Activated naive CD4-positive, alpha-beta T cell treated with anti-CD3 and anti-CD28 coated beads, Interleukin-2, amount 10 ng/mL, durations not matched to agents 7 days and 5 days (primary cell): ENCODE results near the gene PCCA.
A peak's percentile ranks its signal among the peaks of the same experiment; 100 is the strongest.

Experiments
- CTCF ChIA-PET: fragments of 350-600 bp; sonication (Branson Sonifier 250); formaldehyde crosslinking; loops from one replicate; lab custom pipeline; 2021; ENCODE audit warnings: antibody characterized with exemption; lab: Charles Lee
- DNase-seq: peaks from one replicate; pipeline ENCODE4 v3.0.0-alpha.2; 2020
- H3K27ac Mint-ChIP-seq: one replicate; pipeline ENCODE4 v1.8.0; 2021; ENCODE audit warnings: mild to moderate bottlenecking, moderate library complexity, mixed read lengths
- H3K27me3 Mint-ChIP-seq: one replicate; pipeline ENCODE4 v1.8.0; 2021; ENCODE audit warnings: mild to moderate bottlenecking, mixed read lengths
- H3K36me3 Mint-ChIP-seq: one replicate; pipeline ENCODE4 v1.8.0; 2021; ENCODE audit warnings: mixed read lengths
- H3K4me1 Mint-ChIP-seq: one replicate; pipeline ENCODE4 v1.8.0; 2021; ENCODE audit warnings: mixed read lengths
- H3K4me3 Mint-ChIP-seq: one replicate; pipeline ENCODE4 v1.8.0; 2021; ENCODE audit warnings: mild to moderate bottlenecking, moderate library complexity, mixed read lengths
- H3K9me3 Mint-ChIP-seq: one replicate; pipeline ENCODE4 v1.8.0; 2021; ENCODE audit warnings: mixed read lengths

Gene PCCA

DNA sequence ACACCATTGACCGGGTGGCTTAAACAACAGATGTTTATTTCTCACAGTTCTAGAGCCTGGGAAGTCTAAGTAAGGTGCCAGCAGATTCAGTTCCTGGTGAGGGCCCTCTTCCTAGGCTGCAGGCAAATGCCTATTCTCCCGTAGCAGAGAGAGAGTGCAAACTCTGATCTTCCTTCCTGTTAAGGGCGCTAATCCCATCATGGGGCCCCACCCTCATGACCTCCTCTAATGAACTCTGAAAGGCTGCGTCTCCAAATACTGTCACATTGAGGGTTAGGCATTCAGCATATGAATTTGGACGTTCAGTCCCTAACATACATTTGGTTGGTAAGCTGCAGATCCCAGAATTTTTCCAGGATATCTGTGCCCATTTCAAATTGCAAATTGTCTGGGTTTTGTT lies 370.9 kb downstream of the PCCA start:
- DNase-seq: no peak
- Mint-ChIP-seq H3K9me3 (peaks cover 3% of the 10 kb centered on the region), H3K27ac (no peak overlapping the region), H3K4me3 (no peak overlapping the region), H3K4me1 (peaks cover 6% of the 10 kb centered on the region), H3K27me3 (no peaks in the 10 kb centered on the region), H3K36me3 (no peaks in the 10 kb centered on the region)
- CTCF ChIA-PET: no interaction called here

DNA sequence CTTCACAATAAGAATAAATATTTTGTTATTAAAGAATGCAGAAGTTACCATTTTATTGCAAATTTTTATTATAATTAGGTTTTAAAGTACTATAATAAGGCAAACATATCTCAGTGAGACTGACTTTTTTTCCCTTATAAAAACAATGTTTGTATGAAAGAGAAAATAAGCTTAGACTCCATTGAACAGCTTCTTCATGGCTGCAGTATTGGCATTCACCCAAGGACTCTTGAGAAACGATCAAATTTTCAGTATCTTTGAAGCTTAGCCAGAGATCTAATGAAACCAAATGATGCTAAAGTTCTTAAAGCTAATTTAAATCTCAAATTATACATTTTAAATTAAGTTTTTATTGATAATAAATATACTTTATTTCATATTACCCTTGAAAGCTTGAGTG lies 371.4 kb downstream of the PCCA start:
- no peak for DNase-seq
- Mint-ChIP-seq H3K27me3 (no peaks in the 10 kb centered on the region), H3K4me1 (peaks cover 2% of the 10 kb centered on the region), H3K9me3 (peaks cover 3% of the 10 kb centered on the region), H3K27ac (no peak overlapping the region), H3K4me3 (no peak overlapping the region), H3K36me3 (no peaks in the 10 kb centered on the region)
- CTCF ChIA-PET: no interaction called here

DNA sequence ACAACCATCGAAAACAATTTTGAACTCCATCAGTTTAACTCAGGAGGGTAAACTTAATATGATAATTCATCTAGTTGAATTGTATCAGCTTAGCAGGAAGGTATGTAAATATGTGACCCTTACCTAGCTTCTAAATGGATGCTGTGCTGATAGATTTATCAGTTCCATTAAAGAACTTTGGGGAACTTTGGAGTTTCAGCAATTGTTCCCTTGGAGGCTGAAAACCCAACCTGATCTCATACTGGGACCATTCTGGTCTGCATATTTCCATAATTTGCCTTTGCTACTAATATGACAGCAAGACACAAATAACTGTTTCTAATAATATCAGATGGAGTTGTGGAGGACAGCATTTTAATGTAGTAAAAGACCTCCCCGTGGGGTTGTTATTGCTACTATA lies 371.9 kb downstream of the PCCA start:
- Mint-ChIP-seq H3K27ac (no peak overlapping the region), H3K36me3 (no peaks in the 10 kb centered on the region), H3K9me3 (peaks cover 3% of the 10 kb centered on the region), H3K27me3 (no peaks in the 10 kb centered on the region), H3K4me1 (no peaks in the 10 kb centered on the region), H3K4me3 (no peak overlapping the region)
- DNase-seq: no peak
- CTCF ChIA-PET: no interaction called here

DNA sequence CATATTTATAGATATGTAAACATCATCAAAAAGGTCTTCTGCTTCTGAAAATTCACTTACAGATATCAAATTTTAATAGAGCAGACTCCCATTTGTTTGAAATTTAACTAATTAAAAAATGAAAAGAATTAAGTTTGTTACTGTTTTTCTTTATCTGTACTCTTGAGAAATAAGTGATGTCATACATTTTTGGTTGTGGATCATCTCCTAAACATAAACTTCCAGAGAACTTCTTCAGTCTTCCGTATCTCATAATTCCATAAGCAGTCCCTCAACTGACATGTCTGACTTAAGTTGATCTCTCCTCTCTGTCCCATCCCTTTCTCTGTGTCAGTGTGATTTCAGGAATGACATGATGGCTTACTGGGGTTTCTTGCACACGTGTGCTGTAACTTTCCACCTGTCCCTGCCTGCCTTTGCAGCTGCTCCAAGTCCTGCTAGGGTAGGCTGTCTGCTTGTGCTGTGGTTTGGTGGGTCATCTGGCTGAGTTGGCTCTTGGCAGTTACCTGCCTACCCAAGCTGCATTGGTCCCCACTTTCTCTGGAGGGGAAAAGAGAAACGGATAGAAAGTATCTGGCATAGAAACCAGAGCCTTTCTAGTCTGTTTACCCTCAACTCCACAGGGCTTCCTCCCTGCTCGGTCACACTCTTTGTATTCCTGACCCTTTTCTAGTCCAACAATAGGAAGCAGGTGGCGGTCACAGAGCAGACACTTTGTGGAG lies 372.6 kb downstream of the PCCA start:
- Mint-ChIP-seq H3K36me3 (no peaks in the 10 kb centered on the region), H3K27ac (no peak overlapping the region), H3K27me3 (no peaks in the 10 kb centered on the region), H3K4me3 (no peak overlapping the region), H3K9me3 (peaks cover 3% of the 10 kb centered on the region), H3K4me1 (no peaks in the 10 kb centered on the region)
- CTCF ChIA-PET: no interaction called here
- no peak for DNase-seq

DNA sequence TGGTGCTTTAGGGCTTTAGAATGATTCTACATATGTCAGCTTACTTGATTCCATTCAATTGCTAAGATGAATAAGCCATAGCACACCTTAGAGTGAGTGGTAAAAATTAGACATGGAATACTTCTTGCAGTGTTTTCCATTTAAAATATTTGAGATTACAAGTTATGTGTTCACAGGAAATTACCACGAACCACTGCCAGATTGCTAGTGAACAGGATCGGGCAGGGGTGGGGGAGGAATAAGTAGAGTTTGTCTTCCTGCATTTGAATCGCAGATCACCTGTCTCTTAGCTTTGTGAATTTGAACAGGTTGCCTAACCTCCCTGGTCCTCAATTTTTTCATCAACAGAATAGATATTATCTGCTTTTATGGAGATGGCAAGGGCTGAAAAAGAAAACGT lies 375.1 kb downstream of the PCCA start:
- DNase-seq: no peak
- H3K27ac Mint-ChIP-seq: no peak overlapping the region
- no peaks in the 10 kb centered on the region for H3K4me1 Mint-ChIP-seq
- no peak overlapping the region for H3K4me3 Mint-ChIP-seq
- H3K27me3 Mint-ChIP-seq: no peaks in the 10 kb centered on the region
- no peaks in the 10 kb centered on the region for H3K36me3 Mint-ChIP-seq
- CTCF ChIA-PET: no interaction called here
- H3K9me3 Mint-ChIP-seq: peaks cover 3% of the 10 kb centered on the region

DNA sequence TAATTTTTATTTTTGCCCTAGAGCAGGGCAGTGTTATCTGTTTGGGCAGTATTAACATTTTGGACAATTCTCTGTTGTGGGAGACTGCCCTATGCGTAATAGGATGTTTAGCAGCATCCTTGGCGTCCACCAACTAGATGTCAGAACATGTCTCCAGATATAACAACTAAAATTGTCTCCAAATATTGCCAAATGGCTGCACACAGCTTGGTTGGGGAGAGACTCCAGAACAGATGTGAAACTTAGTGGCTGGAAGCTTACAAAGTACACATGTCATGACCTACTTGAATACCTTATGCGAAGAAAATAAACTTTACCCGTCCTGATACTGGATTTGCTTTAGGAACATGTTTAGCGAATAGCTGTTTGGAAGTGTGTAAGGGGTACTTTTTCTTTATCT lies 376.7 kb downstream of the PCCA start:
- Mint-ChIP-seq H3K4me3 (no peak overlapping the region), H3K36me3 (no peaks in the 10 kb centered on the region), H3K27me3 (no peaks in the 10 kb centered on the region), H3K4me1 (peaks cover 2% of the 10 kb centered on the region), H3K9me3 (no peaks in the 10 kb centered on the region), H3K27ac (no peak overlapping the region)
- no peak for DNase-seq
- CTCF ChIA-PET: interaction anchor here (0.8 kb wide), 1 partner anchor 25 kb away, joined by 3 read pairs; no protein-coding TSS in a partner anchor

DNA sequence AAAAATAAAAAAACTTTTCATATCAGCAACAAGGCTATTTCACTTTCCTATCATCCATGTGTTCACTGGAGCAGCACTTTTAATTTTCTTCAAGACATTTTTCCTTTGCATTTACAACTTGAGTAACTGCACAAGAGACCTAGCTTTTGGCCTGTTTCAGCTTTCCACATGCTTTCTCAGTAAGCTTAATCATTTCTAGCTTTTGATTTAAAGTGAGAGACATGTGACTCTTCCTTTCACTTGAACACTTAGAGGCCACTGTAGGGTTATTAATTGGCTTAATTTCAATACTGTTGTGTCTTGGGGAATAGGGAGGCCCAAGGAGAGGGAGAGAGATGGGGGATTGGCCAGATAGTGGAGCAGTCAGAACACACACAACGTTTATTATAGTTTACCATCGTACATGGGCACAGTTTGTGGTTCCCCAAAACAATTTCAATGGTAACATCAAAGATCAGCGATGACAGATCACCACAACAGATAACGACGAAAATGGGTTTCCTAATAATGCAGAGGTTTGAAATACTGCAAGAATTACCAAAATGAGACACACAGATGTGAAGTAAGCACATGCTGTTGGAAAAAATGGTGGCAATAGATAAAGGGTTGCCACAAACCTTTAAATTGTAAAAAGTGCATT lies 382.1 kb downstream of the PCCA start:
- Mint-ChIP-seq H3K36me3 (no peaks in the 10 kb centered on the region), H3K9me3 (no peaks in the 10 kb centered on the region), H3K4me1 (peaks cover 10% of the 10 kb centered on the region), H3K4me3 (no peak overlapping the region), H3K27ac (no peak overlapping the region), H3K27me3 (no peaks in the 10 kb centered on the region)
- CTCF ChIA-PET: no interaction called here
- DNase-seq: no peak

DNA sequence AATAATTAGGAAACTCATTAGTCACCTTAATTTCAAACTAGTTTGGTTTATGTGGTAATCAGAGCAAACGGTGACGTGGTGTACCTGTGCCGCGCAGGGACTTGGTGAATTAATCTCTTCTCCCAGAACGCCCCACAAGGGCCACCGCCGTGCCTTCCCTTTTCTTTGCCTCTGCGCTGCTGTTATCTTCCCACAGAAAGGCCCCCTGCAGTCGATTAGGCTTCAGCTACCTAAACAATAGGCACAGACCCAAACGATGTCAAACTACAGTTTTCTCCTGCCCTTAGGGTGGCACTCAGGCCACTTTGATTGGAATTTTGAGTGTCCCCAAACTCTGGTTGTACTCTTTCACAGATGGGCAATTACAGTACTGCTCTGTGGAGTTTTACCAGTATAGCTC lies 384.2 kb downstream of the PCCA start:
- CTCF ChIA-PET: no interaction called here
- Mint-ChIP-seq H3K27ac (no peak overlapping the region), H3K27me3 (no peaks in the 10 kb centered on the region), H3K4me3 (no peak overlapping the region), H3K36me3 (no peaks in the 10 kb centered on the region), H3K9me3 (no peaks in the 10 kb centered on the region), H3K4me1 (peaks cover 10% of the 10 kb centered on the region)
- no peak for DNase-seq

DNA sequence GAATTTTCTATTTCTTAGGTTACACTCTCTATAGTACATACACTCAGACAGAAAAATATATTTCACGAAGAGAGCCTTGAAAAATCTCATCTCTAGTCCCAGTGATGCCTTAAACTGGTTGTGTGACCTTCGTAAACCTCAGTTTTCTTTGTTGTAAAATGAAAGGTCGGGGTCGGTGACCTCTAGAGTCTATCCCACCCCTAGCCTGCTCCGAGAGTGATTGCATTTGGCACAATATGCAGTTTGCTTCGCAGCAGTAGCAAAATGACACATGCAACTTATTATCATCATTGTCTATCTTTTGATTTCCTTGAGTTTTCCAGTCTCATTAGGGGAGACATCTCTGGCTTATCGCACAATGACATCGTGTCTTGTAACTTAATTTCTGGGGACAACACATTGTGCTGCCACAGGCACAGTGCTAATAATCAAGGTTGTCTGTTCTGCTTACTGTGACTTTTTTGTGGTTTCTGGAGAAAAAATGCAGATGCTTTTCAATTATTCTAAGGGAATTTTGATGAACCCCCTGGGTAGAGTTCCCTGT lies 384.7 kb downstream of the PCCA start:
- Mint-ChIP-seq H3K9me3 (no peaks in the 10 kb centered on the region), H3K27me3 (no peaks in the 10 kb centered on the region), H3K27ac (peak overlapping the region; percentile 14), H3K4me3 (no peak overlapping the region), H3K4me1 (peaks cover 10% of the 10 kb centered on the region), H3K36me3 (no peaks in the 10 kb centered on the region)
- CTCF ChIA-PET: no interaction called here
- DNase-seq: no peak

DNA sequence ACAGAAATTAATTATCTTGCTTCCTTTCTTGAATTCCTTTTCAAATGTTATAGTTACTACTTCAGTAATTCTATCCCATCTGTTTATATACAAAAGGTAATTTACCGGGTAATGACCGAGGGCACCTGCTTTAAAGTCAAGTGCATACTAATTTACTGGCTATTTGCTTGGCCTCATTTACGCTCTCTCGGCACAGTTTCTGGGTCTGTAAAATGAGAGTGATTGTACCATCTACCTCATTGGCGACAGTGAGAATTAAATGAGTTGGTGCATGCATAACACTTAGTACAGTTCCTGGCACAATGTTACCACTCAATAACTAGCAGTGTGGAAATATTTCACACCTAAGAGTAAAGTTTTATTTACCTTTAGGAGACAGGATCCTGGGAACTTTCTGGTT lies 388.1 kb downstream of the PCCA start:
- DNase-seq: no peak
- Mint-ChIP-seq H3K4me3 (no peak overlapping the region), H3K27ac (no peak overlapping the region), H3K9me3 (no peaks in the 10 kb centered on the region), H3K36me3 (no peaks in the 10 kb centered on the region), H3K4me1 (peaks cover under 1% of the 10 kb centered on the region), H3K27me3 (no peaks in the 10 kb centered on the region)
- CTCF ChIA-PET: no interaction called here

DNA sequence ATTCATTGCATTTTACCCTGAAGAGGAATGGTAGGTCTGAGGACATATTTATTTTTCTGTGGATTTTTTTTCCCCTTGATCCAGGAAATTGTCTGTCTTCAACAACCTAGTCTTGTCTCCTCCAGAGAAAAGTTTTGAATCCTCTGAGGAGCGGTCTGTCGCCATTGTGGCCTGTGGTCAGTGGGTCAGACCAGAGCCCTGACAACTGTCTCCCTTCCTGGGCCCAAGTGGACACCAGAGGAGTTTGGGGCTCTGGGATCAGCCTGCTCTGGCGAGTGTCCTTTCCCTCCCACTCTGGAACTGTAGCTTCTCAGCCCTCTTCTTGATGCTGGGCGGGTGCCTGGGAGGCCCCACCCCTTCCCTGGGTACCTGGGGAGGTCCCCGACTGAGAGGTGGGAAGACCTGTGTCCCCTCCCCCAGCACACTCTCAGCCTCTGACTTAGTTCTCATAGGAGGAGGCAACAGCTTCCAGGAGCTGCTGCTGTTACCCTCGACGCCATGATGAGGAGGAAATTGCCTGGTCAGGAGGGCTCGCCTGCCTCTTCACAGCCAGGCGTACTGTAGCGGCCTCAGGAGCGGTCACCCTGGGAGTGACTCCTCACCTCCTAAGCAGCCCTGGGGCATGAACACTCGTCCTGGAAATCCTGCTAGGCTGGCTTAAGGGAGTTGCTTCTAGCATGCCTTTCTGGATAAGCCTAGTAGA lies 389.4 kb downstream of the PCCA start:
- DNase-seq: no peak
- Mint-ChIP-seq H3K27ac (no peak overlapping the region), H3K4me1 (peaks cover 4% of the 10 kb centered on the region), H3K4me3 (no peak overlapping the region), H3K27me3 (no peaks in the 10 kb centered on the region), H3K36me3 (no peaks in the 10 kb centered on the region), H3K9me3 (no peaks in the 10 kb centered on the region)
- CTCF ChIA-PET: no interaction called here

DNA sequence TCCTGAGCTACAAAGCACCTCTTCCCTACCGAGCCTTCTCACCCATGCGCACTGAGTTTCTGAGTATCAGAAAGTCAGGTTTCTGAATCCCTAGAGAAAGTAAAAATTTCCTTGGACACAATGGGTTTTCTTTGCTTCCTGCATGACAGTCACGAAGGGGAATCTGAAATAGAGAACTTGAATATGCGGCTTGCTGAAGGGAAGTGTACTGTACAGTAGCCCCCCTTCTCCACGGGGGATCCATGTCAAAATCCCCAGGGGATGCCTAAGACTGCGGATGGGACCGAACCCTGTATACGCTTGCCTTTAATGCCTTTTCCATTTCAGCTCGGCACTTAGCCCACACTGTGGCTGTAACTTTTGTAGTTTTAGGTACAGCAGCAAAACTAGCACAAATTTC lies 391.8 kb downstream of the PCCA start:
- Mint-ChIP-seq H3K4me1 (peaks cover 25% of the 10 kb centered on the region), H3K9me3 (no peaks in the 10 kb centered on the region), H3K36me3 (no peaks in the 10 kb centered on the region), H3K27ac (no peak overlapping the region), H3K27me3 (no peaks in the 10 kb centered on the region), H3K4me3 (no peak overlapping the region)
- DNase-seq: no peak
- CTCF ChIA-PET: no interaction called here

DNA sequence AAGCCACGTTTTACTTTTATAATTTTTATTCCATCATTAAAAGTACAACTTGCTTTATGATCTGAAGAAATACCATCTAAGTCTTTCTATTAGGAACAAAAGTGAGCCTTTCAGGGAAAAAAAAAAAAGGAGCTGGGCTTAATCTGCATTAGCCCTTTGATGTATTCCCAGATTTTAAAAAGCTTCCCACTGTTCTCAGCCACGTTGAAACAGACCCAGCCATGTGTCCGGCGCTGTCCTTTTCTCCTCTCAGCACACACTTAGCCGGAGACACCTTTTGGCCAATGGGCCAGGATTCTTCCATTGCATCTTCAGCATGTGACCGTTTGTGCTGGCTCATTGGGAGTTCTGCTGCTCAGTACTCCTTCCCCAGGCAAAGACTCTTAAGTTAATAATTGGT lies 394.2 kb downstream of the PCCA start:
- Mint-ChIP-seq H3K9me3 (no peaks in the 10 kb centered on the region), H3K4me3 (no peak overlapping the region), H3K36me3 (no peaks in the 10 kb centered on the region), H3K27ac (no peak overlapping the region), H3K27me3 (no peaks in the 10 kb centered on the region), H3K4me1 (peaks cover 25% of the 10 kb centered on the region)
- no peak for DNase-seq
- CTCF ChIA-PET: no interaction called here

DNA sequence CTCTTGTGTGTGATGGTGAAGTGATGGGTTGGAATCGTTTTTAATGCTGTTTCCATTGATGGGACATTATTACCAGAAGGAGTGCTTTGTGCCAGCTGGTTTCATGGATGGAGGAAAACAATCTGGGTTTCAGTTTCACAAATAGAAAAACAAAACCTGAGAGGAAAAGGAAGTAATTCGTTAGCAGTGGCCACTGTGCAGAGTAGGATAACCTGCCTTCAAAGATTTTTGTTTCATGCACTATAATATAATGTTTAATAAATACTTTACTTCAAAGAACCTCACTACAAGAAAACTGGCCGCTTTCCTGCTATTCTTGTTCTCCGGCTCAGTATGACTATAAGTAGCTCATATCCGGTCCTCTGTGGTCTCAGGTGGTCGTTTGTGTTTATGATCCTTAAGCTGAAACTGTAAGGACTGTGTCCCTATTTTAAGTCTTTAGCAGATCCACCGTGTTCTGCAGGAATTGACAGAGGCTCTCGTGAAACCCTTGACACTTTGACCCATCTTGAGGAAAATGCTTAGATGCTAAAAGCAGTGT lies 395.0 kb downstream of the PCCA start:
- Mint-ChIP-seq H3K36me3 (no peaks in the 10 kb centered on the region), H3K9me3 (no peaks in the 10 kb centered on the region), H3K27ac (peak overlapping the region; percentile 56), H3K4me3 (no peak overlapping the region), H3K4me1 (peaks cover 25% of the 10 kb centered on the region), H3K27me3 (no peaks in the 10 kb centered on the region)
- CTCF ChIA-PET: no interaction called here
- no peak for DNase-seq
